HG02943 (cell line): ENCODE data around the gene CRYGS.
"Not testable (repeated sequence)": the region's sequence is repeated elsewhere in the genome, so short reads cannot be mapped to it uniquely, and the experiment has no call there.

ENCODE experiments used
- ATAC-seq: cut with Tn5 transposase; IDR thresholded peaks from one replicate; pipeline ENCODE4 v1.9.1; 2021; ENCODE audit warnings: mild to moderate bottlenecking, low read depth, moderate library complexity; ENCODE audit not compliant: unreplicated experiment

The CRYGS gene

DNA sequence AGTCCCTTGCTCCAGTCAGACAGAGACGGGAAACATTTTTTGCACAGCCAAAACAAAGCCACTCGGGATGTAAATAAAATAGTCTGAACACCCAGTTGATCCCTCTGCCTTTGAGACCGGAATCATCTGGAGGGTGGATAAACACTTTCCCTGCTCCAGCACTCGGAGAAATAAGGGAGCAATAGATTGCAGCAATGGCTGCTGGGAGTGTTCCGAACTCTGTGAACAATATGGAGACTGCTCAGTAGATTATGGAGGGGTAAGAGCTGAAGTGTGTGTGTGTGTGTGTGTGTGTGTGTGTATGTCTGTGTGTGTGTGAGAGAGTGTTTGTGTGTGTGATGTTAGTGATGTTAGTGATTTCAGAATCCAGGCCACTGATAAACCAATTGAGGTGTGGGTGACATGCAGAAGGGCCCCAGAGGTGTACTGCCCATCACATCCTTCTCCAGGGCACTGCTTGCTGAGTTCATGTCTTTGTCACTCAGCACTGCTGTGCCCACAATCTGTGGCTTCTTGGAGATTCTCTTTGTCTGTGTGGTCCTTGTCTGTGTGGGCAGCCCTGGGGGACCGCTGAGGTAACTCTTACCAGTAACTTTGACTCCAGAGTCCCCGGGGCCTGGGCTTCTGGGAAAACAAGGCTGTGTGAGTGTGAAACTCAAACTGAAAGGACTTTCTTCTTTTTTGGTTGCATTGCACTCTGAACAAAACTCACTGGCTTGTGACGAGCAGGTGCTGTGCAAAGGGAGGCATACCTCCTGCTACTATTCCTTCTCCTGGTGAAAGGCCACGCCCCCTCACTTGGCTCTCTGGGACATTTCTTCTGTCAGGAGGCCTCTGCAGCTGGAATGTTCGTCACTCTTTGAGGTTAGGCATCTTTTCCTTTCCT is 23.0 kb downstream of the CRYGS start:
- peak; percentile 38 for ATAC-seq

- ATAC-seq, result no peak
Observed at GRCh38 chr3:186520431-186520830, 23.7 kb downstream of the CRYGS start.

DNA sequence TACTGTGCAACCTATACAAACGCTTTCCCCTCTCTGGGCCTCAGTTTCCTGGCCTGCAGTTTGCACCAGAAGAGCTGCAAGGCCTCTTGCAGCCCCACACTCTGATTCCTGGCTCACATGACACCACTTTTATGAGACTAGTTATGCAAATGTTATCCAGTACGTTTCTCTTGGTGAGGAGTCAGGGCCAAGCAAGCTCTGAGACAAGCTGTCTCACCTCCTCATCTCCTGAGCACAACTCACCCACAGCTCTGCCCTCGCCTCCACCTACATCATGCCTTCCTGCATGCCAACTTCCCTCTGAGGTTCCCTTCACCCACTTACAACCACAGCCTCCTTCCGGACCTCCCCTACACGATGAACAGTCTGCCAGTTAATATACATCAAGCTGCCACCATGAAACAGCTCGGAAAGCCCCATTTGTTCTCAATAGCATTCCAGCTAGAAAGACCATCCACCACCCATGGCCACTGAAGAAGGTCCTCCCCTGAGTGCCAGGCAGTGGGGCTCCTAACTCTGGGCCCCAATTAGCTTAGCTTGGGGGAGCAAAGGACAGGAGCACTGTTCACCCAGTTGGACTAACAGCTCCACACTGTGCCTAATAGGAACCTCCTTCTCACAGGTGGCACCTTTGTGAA is 25.0 kb downstream of the CRYGS start:
- ATAC-seq, result no peak

GRCh38 chr3:186517218-186517617 is 27.0 kb downstream of the CRYGS start:
- ATAC-seq, result no peak

DNA sequence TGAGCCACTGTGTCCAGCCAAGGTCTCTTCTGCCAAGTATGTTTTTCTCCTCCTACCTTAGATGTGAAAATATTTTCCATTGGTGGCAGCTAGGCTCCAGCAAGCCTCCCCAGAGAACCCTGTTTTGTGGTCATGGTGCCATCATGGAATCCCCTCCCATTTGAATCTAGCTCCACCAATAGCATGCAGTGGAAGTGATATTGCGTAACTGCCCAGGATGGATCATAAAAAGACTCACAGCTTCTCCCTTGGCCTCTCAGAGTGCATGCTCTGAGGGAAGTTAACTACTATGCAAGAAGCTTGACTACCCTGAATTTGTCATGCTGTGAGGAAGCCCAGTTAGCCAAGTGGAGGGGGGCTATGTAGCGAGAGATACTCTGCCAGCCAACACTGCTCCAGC is 27.5 kb downstream of the CRYGS start:
- no peak for ATAC-seq

DNA sequence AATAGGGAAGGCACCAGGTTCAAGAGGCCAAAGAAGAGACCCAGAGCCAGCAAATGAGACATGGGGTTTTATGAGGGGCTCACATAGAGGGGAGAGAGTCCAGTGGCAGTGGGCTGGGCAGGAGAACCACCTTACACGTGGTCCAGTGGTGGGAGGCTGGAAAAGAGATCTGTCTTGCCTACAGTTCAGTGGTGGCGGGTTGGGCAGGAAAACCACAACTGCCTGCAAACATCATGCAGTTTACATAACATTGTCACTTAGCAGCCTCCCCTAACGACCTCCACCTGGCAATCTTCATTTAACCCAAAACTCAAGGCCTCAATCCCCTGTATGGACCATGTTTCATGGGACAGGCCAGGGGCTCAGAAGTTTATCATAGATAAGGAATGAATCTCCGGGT is 29.1 kb downstream of the CRYGS start:
- no peak for ATAC-seq

DNA sequence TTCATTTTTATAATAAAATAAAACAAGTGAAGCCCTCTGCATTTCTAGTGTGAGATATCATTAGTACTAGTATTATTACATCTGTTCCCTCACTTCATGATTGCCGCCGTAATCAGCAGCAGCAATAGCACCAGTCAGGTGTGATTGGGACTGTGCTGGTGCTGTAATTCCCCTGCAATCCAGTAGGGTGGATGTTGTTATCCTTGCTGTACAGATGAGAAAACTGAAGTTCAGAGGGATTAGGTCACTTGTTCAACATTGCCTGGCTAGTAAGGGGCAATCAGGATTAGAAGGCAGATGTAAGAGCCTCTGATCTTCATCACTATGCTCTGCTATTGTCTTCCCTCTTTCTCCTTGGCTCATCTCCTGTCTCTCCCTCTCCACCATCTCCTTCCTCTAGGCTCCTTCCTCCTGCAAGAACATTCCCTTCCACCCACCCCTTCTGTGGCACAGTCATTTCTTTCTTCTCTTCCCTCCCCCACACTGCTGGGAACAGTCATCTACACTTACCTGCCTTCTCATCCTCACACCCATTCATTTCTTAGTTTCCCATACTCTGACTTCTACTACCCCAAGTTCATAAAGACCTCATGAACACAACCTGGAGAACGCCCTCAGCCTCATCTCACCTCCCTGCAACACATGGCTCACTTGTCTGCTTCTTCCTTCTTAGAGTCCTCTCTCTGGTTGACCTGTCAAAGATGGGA is 29.7 kb downstream of the CRYGS start:
- no peak for ATAC-seq

DNA sequence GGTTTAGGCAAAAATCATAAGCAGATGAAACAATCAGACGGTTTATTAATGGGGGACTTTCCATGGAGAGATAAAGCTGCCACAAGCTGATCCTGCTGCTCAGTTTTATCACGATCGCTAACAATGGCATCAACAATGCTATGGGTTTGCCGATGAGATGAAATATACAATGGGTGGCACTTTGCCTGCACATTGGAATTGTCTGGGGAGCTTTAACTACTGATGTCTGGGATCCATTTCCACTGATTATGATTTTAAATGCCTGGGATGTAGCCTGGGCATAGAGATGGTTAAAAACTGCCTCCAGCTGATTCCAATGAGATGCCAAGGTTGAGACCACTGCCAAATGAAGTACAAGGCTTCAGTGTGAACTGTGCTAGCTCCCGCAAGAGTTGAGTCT is 30.8 kb downstream of the CRYGS start:
- ATAC-seq, result no peak

GRCh38 chr3:186512570-186513302 is 31.4 kb downstream of the CRYGS start:
- no peak for ATAC-seq

DNA sequence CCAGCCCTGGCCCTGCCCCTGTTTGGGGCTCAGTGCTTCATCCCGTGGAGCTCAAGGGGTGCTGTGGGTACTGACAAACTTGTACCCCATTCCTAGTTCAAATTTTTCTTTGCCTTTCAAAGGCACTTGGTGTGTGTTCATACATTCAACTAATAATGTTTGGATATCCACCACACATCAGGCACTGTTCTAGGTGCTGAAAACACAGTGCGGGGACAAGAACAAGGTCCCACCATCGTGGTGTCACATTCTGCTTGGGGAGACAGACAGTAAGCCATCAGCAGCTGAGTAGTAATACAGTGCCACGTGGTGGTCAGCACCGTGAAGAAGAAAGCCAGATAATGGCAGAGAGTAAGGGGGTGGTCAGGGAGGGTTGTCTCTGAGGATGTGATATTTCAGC is 32.5 kb downstream of the CRYGS start:
- ATAC-seq, result no peak

DNA sequence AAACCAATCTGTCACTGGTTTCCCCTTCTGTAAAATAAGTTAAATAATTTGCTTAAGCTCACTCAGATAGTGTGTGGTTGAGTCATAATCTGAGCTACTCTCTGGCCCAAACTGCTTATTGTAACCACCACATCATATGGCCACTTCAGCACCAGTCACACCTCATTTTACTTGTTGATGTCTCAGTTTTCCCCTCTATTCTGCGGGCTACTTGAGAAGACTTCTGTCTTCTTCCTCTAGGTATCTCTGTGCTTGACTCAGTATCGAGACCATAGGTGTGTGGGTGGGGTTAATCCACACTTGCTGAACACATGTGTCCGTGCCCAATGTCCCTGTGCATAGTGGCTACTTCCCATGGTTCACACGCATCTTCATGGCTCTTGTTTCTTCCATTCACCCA is 32.9 kb downstream of the CRYGS start:
- ATAC-seq, result peak; percentile 50

DNA sequence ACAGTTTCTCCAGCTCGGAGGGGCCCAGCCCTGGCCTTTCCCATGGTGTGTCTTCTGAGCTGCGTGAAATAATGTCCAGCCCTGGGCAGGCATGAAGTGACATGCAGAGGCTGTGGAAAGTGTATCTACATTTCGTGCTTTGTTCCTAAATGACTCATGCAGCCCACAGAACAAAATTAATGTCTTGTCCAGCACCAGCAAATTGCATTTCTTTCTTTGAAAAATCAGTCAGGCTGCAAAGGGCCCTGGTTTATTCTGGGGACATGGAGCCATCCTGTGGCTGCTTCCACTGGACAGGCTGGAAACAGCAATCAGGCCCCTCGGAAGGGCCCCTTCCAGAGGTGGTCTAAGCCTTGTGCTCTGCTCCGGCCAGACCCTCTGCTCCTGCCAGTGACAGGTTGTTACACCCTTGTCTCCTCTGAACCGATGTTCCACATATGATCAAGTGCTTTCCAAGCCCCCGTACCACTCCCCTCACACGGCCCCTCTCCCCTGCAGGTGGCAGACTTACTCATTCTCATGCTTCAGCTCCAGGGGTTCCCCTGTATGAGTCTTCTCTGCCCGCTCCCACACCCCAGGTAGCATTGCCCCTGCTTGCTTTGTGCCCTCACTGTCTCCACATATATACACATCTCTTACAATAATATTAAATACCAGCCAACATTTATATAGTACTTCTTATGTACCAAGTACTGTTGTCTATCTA is 33.7 kb downstream of the CRYGS start:
- ATAC-seq, result no peak

DNA sequence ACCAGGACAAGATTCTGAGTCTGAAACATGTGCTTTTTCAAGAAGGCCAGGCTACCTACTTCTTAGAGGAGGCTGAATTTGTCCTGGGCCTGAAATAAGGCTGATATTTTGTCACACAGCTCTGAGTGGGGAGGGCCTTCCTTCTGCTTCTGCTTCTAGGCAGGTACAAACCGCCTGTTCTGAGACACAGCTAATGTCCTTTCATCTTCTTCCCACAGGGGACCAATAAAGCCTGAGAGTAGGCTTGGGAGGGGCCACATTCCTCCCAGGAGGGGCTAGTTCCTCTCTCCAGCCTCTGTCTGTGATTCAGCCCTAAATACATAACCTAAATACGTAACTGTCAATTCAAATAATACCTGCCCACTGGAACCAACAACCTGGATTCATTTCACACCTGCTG is 34.8 kb downstream of the CRYGS start:
- ATAC-seq, result no peak

DNA sequence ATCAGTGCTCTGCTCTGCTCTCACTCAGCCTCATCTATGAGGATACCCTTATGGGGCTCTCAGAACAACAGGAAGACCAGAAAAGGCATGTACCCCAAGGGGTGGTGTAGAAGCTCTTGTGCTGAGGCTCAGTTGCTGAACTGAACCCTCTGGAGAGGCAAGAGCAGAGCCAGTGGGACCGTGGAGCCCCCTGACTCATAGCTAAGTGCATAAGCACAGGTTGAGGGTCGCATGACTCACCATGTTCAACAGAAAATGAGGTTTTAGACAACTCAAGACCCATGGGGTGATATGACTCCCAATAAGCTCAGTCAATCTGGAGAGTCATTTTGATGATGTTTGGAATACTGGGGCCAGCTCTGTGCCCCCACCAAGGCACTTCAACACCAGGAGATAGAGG is 37.3 kb downstream of the CRYGS start:
- ATAC-seq, result no peak

GRCh38 chr3:186506191-186506739 is 37.9 kb downstream of the CRYGS start:
- ATAC-seq, result no peak

- ATAC-seq, result no peak
Observed at GRCh38 chr3:186502966-186503712, 41.0 kb downstream of the CRYGS start.

- ATAC-seq, result no peak
Observed at GRCh38 chr3:186502138-186502948, 41.8 kb downstream of the CRYGS start.

GRCh38 chr3:186499949-186500348 is 44.2 kb downstream of the CRYGS start:
- ATAC-seq, result not testable (repeated sequence)
